BLaER1 treated with 17β-estradiol and CSF1 and Interleukin-3, amounts not matched to agents 10 nM and 100 nM (cell line): ENCODE results near the gene LTC4S.
A peak's percentile ranks its signal among the peaks of the same experiment; 100 is the strongest.

Source experiments
- H3K27ac ChIP-seq, 11 experiments: shearing (Covaris generic); formaldehyde crosslinking; 2 replicates each; pipeline ENCODE4 v1.8.1; 2022
- H3K27me3 ChIP-seq, 11 experiments: shearing (Covaris generic); formaldehyde crosslinking; 2 replicates each; pipeline ENCODE4 v1.8.1; 2022
- H3K36me3 ChIP-seq, 11 experiments: shearing (Covaris generic); formaldehyde crosslinking; 2 replicates each; pipeline ENCODE4 v1.8.1; 2022
- H3K4me1 ChIP-seq, 10 experiments: shearing (Covaris generic); formaldehyde crosslinking; 2 replicates each; pipeline ENCODE4 v1.8.1; 2022
- H3K4me2 ChIP-seq, 11 experiments: shearing (Covaris generic); formaldehyde crosslinking; 2 replicates each; pipeline ENCODE4 v1.8.1; 2022
- H3K4me3 ChIP-seq, 10 experiments: shearing (Covaris generic); formaldehyde crosslinking; 2 replicates each; pipeline ENCODE4 v1.8.1; 2022
- H3K9ac ChIP-seq, 11 experiments: shearing (Covaris generic); formaldehyde crosslinking; 2 replicates each; pipeline ENCODE4 v1.8.1; 2022
- H3K9me3 ChIP-seq, 11 experiments: shearing (Covaris generic); formaldehyde crosslinking; replicated peaks in 1 of 11; 2 replicates each; pipeline ENCODE4 v1.8.1; 2022
- H4K20me1 ChIP-seq, 11 experiments: shearing (Covaris generic); formaldehyde crosslinking; 2 replicates each; pipeline ENCODE4 v1.8.1; 2022
- Cebpa-rat ChIP-seq, 11 experiments: shearing (Covaris generic); IDR thresholded peaks; 2 replicates each; pipeline ENCODE4 v1.8.1; 2022

The LTC4S gene

DNA sequence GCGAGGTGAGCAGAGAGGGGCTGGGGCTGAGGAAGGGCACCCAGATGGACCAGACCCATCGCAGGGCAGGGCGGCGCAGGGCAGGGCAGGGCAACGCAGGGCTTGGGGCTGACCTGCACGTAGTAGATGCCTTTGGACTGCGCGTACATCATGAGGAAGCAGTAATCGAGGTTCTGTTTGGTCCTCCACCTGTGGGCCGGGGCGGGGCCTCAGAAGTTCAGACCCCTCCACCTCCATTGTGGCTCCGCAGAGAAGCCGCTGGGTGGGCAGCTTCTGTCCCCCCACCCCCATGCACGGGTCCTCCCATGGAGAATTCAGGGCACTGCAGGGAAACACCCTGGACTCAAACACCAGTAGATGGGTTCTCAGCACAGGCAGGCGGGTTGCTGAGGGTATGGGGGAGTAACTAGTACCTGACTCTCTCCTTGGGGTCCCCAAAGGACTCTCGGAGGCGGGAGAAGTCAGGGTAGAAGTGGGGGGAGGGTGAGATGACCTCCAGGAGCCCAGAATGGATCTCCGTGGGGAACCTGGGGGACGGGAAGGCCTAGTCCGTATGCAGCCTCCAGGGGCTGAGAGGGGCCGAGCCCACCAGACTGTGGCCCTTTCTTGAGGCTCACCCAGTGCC, 6.4 kb downstream of the LTC4S start:
- H3K4me1 ChIP-seq, result peaks cover 51 to 61% (median 58%) of the 10 kb centered on the region in 10 experiments
- no peak for TF ChIP-seq Cebpa-rat (IDR thresholded peaks at IDR 0.05)
- H3K27me3 ChIP-seq, result no peaks in the 10 kb centered on the region
- no peak overlapping the region for H3K27ac ChIP-seq
- no peak overlapping the region for H3K4me3 ChIP-seq
- H4K20me1 ChIP-seq, result peaks cover 43 to 93% (median 75%) of the 10 kb centered on the region in 11 experiments
- H3K4me2 ChIP-seq, result no peak overlapping the region
- no peaks in the 10 kb centered on the region for H3K9me3 ChIP-seq
- H3K36me3 ChIP-seq, result peaks cover 33 to 55% (median 46%) of the 10 kb centered on the region in 11 experiments
- no peak overlapping the region for H3K9ac ChIP-seq

DNA sequence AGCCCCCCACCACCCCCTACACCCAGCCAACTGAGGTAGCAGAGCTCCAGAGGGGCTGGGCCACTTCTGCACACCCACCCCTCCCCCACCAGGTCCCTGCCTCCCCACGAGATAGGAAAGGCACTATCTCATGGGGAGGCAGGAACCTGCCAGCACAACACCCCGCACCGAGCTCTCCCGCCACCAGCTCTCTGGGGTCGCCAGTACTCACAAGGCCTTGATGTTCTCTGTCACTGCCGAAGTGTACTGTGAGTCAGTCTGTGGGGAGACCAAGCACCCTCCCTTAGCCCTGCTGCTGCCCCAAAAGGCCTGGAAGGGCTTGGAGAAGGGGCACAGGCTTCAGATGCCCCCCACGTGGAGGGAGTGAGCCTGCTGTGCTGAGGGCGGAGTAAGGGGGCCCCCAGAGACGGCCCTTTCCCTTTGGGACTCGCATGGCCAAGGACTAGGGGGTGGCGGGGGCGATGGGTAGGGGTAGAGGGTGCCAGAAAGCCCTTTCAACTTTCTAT, 7.0 kb downstream of the LTC4S start:
- H3K27me3 ChIP-seq, result no peaks in the 10 kb centered on the region
- H4K20me1 ChIP-seq, result peaks cover 43 to 93% (median 74%) of the 10 kb centered on the region in 11 experiments
- peak overlapping the region in 4 of 11 experiments; percentile 6 to 28 (median 18); a peak in 3 of 22 replicates for H3K4me2 ChIP-seq
- no peak overlapping the region for H3K27ac ChIP-seq
- no peak for TF ChIP-seq Cebpa-rat (IDR thresholded peaks at IDR 0.05)
- H3K4me3 ChIP-seq, result no peak overlapping the region
- H3K36me3 ChIP-seq, result peaks cover 33 to 55% (median 46%) of the 10 kb centered on the region in 11 experiments
- H3K9ac ChIP-seq, result 0 out of 22 replicates have a peak overlapping the region, but pooled peaks of 1 of the 11 experiments have one; percentile 23
- no peaks in the 10 kb centered on the region for H3K9me3 ChIP-seq
- H3K4me1 ChIP-seq, result peaks cover 50 to 61% (median 57%) of the 10 kb centered on the region in 10 experiments

DNA sequence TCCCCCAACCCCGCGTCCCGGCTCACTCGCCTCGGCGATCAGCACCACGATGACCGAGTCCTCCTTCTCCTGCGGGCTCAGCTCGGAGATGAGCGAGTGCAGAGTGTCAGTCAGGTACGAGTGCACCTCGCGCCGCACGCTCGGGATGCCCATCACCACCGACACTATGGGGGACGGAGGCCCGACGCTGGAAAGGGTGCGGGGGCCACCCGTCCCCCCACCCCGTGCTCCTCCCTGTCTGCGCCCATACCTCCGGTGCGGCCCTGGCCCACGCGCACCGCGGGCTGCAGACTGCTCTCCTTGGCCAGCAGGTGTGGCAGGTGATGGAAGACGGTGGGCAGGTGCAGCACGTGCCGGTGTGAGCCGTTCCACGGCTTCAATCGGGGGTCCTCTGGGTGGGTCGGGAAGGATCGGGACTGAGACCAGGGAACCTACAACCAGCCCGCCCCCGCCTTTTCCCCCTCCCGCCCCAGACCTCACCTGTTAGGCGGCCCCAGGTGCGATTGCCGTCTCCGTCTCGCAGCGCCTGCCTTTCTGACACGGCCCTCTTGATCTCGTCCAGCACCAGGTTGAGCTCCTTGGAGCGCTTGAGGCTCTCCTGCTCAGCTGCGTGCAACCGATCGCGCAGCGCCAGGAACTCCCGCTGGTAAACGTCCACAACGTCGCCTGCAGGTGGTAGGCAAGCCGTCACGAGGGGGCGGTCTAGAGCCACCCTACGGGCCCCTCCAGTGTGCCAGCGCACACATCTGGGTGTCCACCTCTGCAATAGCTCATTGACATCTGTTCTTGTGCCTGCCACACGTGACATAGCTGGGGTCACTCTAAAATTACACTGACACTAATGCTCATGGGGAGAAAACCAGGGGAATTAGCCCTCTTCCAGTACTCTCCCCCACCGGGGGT, 7.8 kb downstream of the LTC4S start:
- TF ChIP-seq Cebpa-rat (IDR thresholded peaks at IDR 0.05), result no peak
- peak overlapping the region; percentile 89 to 100 (median 96); a peak in 21 of 22 replicates for H3K4me2 ChIP-seq
- H3K27ac ChIP-seq, result no peak overlapping the region
- no peak overlapping the region for H3K4me3 ChIP-seq
- peak overlapping the region in 1 of 11 experiments; percentile 21; a peak in 1 of 22 replicates for H3K9ac ChIP-seq
- peaks cover 43 to 92% (median 74%) of the 10 kb centered on the region in 11 experiments for H4K20me1 ChIP-seq
- no peaks in the 10 kb centered on the region for H3K27me3 ChIP-seq
- H3K36me3 ChIP-seq, result peaks cover 33 to 55% (median 46%) of the 10 kb centered on the region in 11 experiments
- peaks cover 48 to 58% (median 54%) of the 10 kb centered on the region in 10 experiments for H3K4me1 ChIP-seq
- no peaks in the 10 kb centered on the region for H3K9me3 ChIP-seq

DNA sequence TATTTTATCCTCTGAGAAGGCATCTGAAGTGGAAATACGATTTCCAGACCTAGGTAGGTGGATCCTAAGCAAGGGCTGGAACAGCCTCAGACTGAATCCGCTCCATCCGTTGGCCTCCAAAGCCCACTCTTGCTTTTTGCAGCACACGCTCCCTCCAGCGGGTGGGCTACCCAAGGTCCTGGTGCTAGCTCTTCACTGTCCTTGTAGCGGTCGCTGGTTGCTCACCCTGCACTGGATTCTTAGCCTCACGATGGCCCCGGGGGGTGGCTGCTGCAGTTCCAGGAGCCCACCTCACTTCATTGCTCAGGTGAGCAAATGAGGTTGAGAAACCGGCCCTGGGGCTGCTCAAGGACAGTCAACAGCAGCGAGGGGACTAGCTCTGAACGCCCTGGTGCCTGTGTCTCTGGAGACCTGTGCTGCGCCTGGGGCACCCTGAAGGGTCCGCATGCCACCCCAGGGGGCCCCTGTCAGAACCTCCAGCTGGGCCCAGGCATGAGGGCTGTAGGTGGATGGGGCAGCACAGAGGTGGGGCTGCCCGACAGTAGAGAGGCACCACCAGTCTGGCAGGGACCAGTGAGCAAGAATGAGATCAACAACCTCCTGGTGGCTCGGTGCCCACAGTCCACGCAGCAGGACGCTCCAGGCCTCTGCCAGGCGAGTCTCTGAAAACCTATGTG, 8.6 kb downstream of the LTC4S start:
- TF ChIP-seq Cebpa-rat (IDR thresholded peaks at IDR 0.05), result no peak
- Histone ChIP-seq H3K27me3 (no peaks in the 10 kb centered on the region), H3K9me3 (no peaks in the 10 kb centered on the region), H3K4me1 (peaks cover 40 to 51% (median 46%) of the 10 kb centered on the region in 10 experiments), H3K4me2 (peak overlapping the region; percentile 89 to 100 (median 96)), H3K36me3 (peaks cover 27 to 48% (median 41%) of the 10 kb centered on the region in 11 experiments), H3K9ac (peak overlapping the region in 9 of 11 experiments; percentile 22 to 90 (median 45); a peak in 11 of 22 replicates), H4K20me1 (peaks cover 43 to 84% (median 69%) of the 10 kb centered on the region in 11 experiments), H3K4me3 (no peak overlapping the region; a peak in 1 of 20 replicates), H3K27ac (peak overlapping the region in 4 of 11 experiments; percentile 34 to 53 (median 43); a peak in 2 of 22 replicates)

DNA sequence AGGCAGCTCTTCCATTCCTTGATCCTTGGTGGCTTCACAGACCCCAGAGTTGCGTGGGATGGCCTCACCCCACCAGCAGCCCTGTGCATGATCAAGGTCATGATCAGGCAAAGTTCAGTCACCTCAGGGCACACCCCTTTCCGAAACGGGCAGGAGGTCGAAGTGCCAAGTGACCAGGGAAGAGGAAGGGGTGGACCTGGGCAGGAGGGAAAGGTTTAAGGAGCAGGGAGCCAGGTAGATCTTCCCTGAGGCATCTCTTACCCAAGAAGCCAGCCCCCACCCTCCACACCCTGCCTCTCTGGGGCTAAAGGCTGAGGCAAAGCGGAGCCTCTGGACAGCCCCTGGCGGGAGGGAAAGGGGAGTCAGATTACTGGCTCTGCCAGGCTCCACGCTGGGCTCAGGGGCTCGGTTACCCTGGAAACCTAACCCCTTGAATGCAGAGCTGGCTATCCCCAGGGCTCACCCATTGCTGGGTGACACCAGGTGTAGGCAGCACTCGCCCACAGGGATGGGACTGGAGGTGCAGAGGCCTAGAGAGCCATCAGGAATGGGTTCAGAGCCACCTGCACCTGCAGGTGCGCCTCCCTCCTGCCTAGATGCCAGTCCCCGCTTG, 9.3 kb downstream of the LTC4S start:
- H3K9me3 ChIP-seq, result no peaks in the 10 kb centered on the region
- H3K9ac ChIP-seq, result peak overlapping the region in 10 of 11 experiments; percentile 22 to 90 (median 45); a peak in 16 of 22 replicates
- H3K4me2 ChIP-seq, result peak overlapping the region; percentile 89 to 100 (median 96)
- peaks cover 21 to 41% (median 34%) of the 10 kb centered on the region in 11 experiments for H3K36me3 ChIP-seq
- peaks cover 45 to 57% (median 50%) of the 10 kb centered on the region in 10 experiments for H3K4me1 ChIP-seq
- H3K27ac ChIP-seq, result peak overlapping the region in 8 of 11 experiments; percentile 23 to 53 (median 36); a peak in 8 of 22 replicates
- peak overlapping the region in 1 of 10 experiments; percentile 15; a peak in 2 of 20 replicates for H3K4me3 ChIP-seq
- no peak for TF ChIP-seq Cebpa-rat (IDR thresholded peaks at IDR 0.05)
- no peaks in the 10 kb centered on the region for H3K27me3 ChIP-seq
- H4K20me1 ChIP-seq, result peaks cover 43 to 80% (median 63%) of the 10 kb centered on the region in 11 experiments

DNA sequence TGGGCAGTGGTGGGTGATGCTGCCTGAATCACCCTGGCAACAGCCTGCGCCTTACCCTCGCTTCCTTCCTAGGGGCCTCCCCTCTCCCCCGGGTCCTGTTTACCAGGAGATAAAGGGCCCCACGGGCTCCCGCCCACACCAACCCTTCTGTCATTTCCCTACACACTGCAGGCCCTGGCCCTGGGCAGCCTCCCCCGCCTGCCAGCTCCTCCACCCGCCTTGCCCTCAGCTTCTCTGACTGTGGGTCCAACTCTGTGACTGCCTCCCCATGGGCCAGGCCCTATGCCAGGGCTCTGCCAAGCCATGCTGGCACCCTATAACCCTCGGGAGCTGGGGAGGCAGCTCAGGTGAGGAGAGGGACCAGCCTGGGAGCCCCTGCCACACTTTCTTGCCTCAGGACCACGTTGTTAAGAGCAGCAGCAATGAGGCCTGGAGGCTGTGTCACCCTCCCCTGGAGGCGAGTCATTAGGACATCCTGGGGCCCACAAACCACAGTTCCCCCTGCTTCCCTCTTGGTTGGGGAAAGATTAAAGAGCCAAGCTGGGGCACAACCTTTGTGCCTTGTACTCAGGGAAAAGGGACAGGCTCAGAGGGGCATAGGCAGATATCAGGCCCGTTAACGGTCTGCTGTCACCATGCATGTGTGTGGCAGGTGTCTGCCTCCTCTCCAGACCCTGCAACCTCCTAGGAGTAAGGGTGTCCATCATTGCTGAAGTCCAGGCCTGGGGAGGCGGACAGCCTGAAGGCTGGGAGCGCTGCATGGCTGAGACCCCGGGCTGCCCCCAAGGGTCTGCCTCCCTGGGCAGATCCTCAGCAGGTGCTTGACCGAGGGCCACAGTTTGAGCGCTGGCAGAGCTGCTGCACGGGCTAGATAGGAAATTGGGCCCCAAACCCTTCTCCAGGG, 10.1 kb downstream of the LTC4S start:
- Histone ChIP-seq H3K27ac (peak overlapping the region; percentile 13 to 92 (median 84); a peak in 20 of 22 replicates), H3K4me2 (peak overlapping the region; percentile 89 to 100 (median 96)), H3K36me3 (peaks cover 13 to 32% (median 26%) of the 10 kb centered on the region in 11 experiments), H3K9ac (peak overlapping the region; percentile 85 to 95 (median 89)), H4K20me1 (peaks cover 43 to 72% (median 66%) of the 10 kb centered on the region in 11 experiments), H3K4me1 (peaks cover 48 to 60% (median 52%) of the 10 kb centered on the region in 10 experiments), H3K9me3 (no peaks in the 10 kb centered on the region), H3K27me3 (no peaks in the 10 kb centered on the region), H3K4me3 (peak overlapping the region; percentile 73 to 87 (median 77))
- TF ChIP-seq Cebpa-rat (IDR thresholded peaks at IDR 0.05), result no peak; a peak in 1 of 22 replicates

DNA sequence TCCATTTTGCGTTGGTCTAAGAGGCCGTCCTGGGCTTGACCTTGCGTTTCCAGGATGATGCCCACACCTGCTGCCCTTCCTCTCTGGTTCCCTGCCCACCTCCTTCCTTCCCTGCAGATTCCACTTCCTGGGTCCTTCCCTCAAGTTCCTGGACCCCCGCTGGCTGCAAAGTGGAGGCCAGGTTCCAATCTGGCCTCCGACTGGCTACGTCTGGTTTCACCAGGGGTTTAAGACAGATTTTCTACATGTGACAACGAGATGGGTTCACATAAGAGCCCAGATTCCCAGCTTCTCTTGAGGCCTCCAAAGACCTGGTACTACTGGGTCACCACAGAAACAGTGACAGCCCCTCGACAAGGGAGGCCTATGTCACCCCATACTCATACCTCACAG, 10.8 kb downstream of the LTC4S start:
- Histone ChIP-seq H3K9ac (peak overlapping the region; percentile 85 to 95 (median 89); a peak in 21 of 22 replicates), H3K27me3 (no peaks in the 10 kb centered on the region), H3K36me3 (peaks cover 6 to 26% (median 19%) of the 10 kb centered on the region in 11 experiments), H3K4me3 (peak overlapping the region; percentile 73 to 87 (median 77)), H3K4me2 (peak overlapping the region; percentile 89 to 100 (median 96)), H4K20me1 (peaks cover 39 to 66% (median 59%) of the 10 kb centered on the region in 11 experiments), H3K9me3 (no peaks in the 10 kb centered on the region), H3K27ac (peak overlapping the region in 10 of 11 experiments; percentile 13 to 92 (median 85); a peak in 20 of 22 replicates), H3K4me1 (peaks cover 48 to 60% (median 52%) of the 10 kb centered on the region in 10 experiments)
- TF ChIP-seq Cebpa-rat (IDR thresholded peaks at IDR 0.05), result no peak
